ENCODE data around the gene VPS41.

Gene VPS41

DNA sequence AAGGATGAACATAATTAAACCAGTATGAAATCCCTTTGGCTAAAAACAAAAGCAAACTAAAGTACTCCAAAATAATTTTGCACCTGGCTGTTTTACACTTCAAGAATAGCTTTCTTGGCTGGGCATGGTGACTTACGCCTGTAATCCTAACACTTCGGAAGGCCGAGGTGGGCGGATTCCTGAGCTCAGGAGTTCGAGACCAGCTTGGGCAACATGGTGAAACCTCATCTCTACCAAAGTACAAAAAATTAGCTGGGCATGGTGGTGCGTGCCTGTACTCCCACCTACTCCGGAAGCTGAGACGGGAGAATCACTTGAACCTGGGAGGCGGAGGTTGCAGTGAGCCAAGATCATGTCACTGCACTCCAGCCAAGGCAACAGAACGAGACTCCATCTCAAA is 185.7 kb downstream of the VPS41 start (continued):
- TF ChIP-seq ZSCAN4 (tag by site-specific recombination; IDR thresholded peaks at IDR 0.05) (no peak), ZNF658 (tag by site-specific recombination; IDR thresholded peaks at IDR 0.05) (no peak), ZNF530 (tag by site-specific recombination; IDR thresholded peaks at IDR 0.05; ENCODE audit: low read depth) (no peak)
- TF ChIP-seq, protein P1, sequence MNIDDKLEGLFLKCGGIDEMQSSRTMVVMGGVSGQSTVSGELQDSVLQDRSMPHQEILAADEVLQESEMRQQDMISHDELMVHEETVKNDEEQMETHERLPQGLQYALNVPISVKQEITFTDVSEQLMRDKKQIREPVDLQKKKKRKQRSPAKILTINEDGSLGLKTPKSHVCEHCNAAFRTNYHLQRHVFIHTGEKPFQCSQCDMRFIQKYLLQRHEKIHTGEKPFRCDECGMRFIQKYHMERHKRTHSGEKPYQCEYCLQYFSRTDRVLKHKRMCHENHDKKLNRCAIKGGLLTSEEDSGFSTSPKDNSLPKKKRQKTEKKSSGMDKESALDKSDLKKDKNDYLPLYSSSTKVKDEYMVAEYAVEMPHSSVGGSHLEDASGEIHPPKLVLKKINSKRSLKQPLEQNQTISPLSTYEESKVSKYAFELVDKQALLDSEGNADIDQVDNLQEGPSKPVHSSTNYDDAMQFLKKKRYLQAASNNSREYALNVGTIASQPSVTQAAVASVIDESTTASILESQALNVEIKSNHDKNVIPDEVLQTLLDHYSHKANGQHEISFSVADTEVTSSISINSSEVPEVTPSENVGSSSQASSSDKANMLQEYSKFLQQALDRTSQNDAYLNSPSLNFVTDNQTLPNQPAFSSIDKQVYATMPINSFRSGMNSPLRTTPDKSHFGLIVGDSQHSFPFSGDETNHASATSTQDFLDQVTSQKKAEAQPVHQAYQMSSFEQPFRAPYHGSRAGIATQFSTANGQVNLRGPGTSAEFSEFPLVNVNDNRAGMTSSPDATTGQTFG (tag by site-specific recombination; IDR thresholded peaks at IDR 0.05; ENCODE audit: borderline replicate concordance) = no peak

- ChIA-PET CTCF (interaction anchor here (0.7 kb wide), 1 partner anchor 170 kb away, joined by 4 read pairs; no protein-coding TSS in a partner anchor), POLR2A (no interaction called here)
- Histone ChIP-seq H3K9me3 (ENCODE audit: control insufficient read depth, insufficient read depth, low read depth, low read length) (no peaks in the 10 kb centered on the region), H3K4me1 (ENCODE audit: control insufficient read depth, insufficient read depth, low read length) (no peaks in the 10 kb centered on the region), H3K4me3 (ENCODE audit: low read depth, low read length) (no peak overlapping the region), H3K27ac (ENCODE audit: extremely low read depth, low read depth, low read length) (no peak overlapping the region), H3K36me3 (ENCODE audit: control insufficient read depth in 2 of 2, insufficient read depth in 1 of 2, low read length in 2 of 2) (no peaks in the 10 kb centered on the region)
- TF ChIP-seq ZNF174 (tag by site-specific recombination; IDR thresholded peaks at IDR 0.05) = no peak
- TF ChIP-seq YY2 (tag by site-specific recombination; IDR thresholded peaks at IDR 0.05) = no peak
- TF ChIP-seq ZBTB49 (tag by site-specific recombination; IDR thresholded peaks at IDR 0.05; ENCODE audit: low read depth) = no peak
Observed at GRCh38 chr7:38716397-38716796, 192.6 kb downstream of the VPS41 start.

- no peaks in the 10 kb centered on the region for H3K36me3 ChIP-seq (ENCODE audit: control insufficient read depth in 2 of 2, insufficient read depth in 1 of 2, low read length in 2 of 2)
- ChIA-PET CTCF (no interaction called here), POLR2A (no interaction called here)
- no peak overlapping the region for H3K4me3 ChIP-seq (ENCODE audit: low read depth, low read length)
- TF ChIP-seq ZNF585B (tag by site-specific recombination; IDR thresholded peaks at IDR 0.05) (no peak), ZNF335 (tag by site-specific recombination; conservative IDR thresholded peaks at IDR 0.05) (no peak), GLI4 (tag by site-specific recombination; IDR thresholded peaks at IDR 0.05) (no peak), KLF16 (tag by site-specific recombination; IDR thresholded peaks at IDR 0.05) (no peak), ZFP69B (tag by site-specific recombination; IDR thresholded peaks at IDR 0.05) (no peak)
- H3K9me3 ChIP-seq (ENCODE audit: control insufficient read depth, insufficient read depth, low read depth, low read length) = no peaks in the 10 kb centered on the region
- no peaks in the 10 kb centered on the region for H3K4me1 ChIP-seq (ENCODE audit: control insufficient read depth, insufficient read depth, low read length)
- no peak overlapping the region for H3K27ac ChIP-seq (ENCODE audit: extremely low read depth, low read depth, low read length)
Observed at GRCh38 chr7:38709123-38709522, 199.9 kb downstream of the VPS41 start.

GRCh38 chr7:38704751-38705150 is 204.2 kb downstream of the VPS41 start:
- ChIA-PET POLR2A (no interaction called here), CTCF (no interaction called here)
- H3K4me1 ChIP-seq (ENCODE audit: control insufficient read depth, insufficient read depth, low read length) = no peaks in the 10 kb centered on the region
- no peaks in the 10 kb centered on the region for H3K36me3 ChIP-seq (ENCODE audit: control insufficient read depth in 2 of 2, insufficient read depth in 1 of 2, low read length in 2 of 2)
- no peak for TF ChIP-seq ZNF23 (tag by site-specific recombination; IDR thresholded peaks at IDR 0.05; ENCODE audit: borderline replicate concordance)
- no peaks in the 10 kb centered on the region for H3K9me3 ChIP-seq (ENCODE audit: control insufficient read depth, insufficient read depth, low read depth, low read length)
- no peak overlapping the region for H3K4me3 ChIP-seq (ENCODE audit: low read depth, low read length)
- no peak overlapping the region for H3K27ac ChIP-seq (ENCODE audit: extremely low read depth, low read depth, low read length)

Data from HEK293 (cell line).